Stimulated activated CD4-positive, alpha-beta T cell treated with anti-CD3 and anti-CD28 coated beads, Interleukin-2, amount 100 ng/mL, for 24 hours (primary cell): Measurements from ENCODE around the gene HKDC1.
"Not testable (repeated sequence)": the region's sequence is repeated elsewhere in the genome, so short reads cannot be mapped to it uniquely, and the experiment has no call there.

Experiments
- DNase-seq, 2 donors: peaks; one replicate each; pipeline ENCODE4 v3.0.0-alpha.2; 2020

The HKDC1 gene

GRCh38 chr10:69281507-69282413 lies 61.6 kb downstream of the HKDC1 start:
- DNase-seq: no peak

- not testable (repeated sequence) for DNase-seq
These were observed 64.3 kb downstream of the HKDC1 start for GRCh38 chr10:69284402-69284801.

GRCh38 chr10:69285699-69286098 lies 65.6 kb downstream of the HKDC1 start:
- DNase-seq: no peak

- DNase-seq: no peak
These were observed 67.0 kb downstream of the HKDC1 start for GRCh38 chr10:69287181-69287580.

- DNase-seq: no peak
These were observed 70.9 kb downstream of the HKDC1 start for GRCh38 chr10:69290993-69291392.

GRCh38 chr10:69292459-69292858 lies 72.3 kb downstream of the HKDC1 start:
- DNase-seq: no peak

- no peak for DNase-seq
These were observed 75.0 kb downstream of the HKDC1 start for GRCh38 chr10:69295027-69295636.

- no peak for DNase-seq
These were observed 83.5 kb downstream of the HKDC1 start for GRCh38 chr10:69303632-69304051.

GRCh38 chr10:69306421-69306820 lies 86.3 kb downstream of the HKDC1 start:
- no peak for DNase-seq

GRCh38 chr10:69307434-69307833 lies 87.3 kb downstream of the HKDC1 start:
- DNase-seq: no peak

GRCh38 chr10:69308304-69308703 lies 88.2 kb downstream of the HKDC1 start:
- not testable (repeated sequence) for DNase-seq

GRCh38 chr10:69311309-69311708 lies 91.2 kb downstream of the HKDC1 start:
- DNase-seq: no peak

GRCh38 chr10:69312528-69312927 lies 92.4 kb downstream of the HKDC1 start:
- DNase-seq: no peak

GRCh38 chr10:69315100-69315542 lies 95.0 kb downstream of the HKDC1 start:
- no peak for DNase-seq

GRCh38 chr10:69315610-69316312 lies 95.6 kb downstream of the HKDC1 start:
- DNase-seq: no peak

- no peak for DNase-seq
These were observed 96.4 kb downstream of the HKDC1 start for GRCh38 chr10:69316313-69317059.
